Upper lobe of left lung (tissue), 6 donors: ENCODE measurements around the gene HIRA. TPM values are rescaled to one million over a fixed set of nuclear protein-coding genes. Genes with fewer than 3 reads are reported as not detected.

Experiments used
- ATAC-seq, 2 donors: fragments of 200-7000 bp; cut with Tn5 transposase; one replicate each; pipeline ENCODE4 v1.9.1; 2022; ENCODE audit warnings: mild to moderate bottlenecking in 2 of 2, moderate library complexity in 2 of 2; ENCODE audit not compliant: low FRiP score in 2 of 2
- DNase-seq, 2 donors: peaks; one replicate each; pipeline ENCODE4 v3.0.0-alpha.2; 2019 to 2020
- H3K27ac ChIP-seq, 4 donors: fragments of 200-600 bp; sonication (generic); one replicate each; pipeline ENCODE4 v1.5.1; 2016 to 2019
- H3K27me3 ChIP-seq, 4 donors: fragments of 200-600 bp; sonication (generic); one replicate each; pipeline ENCODE4 v1.5.1; 2017 to 2019
- H3K36me3 ChIP-seq, 4 donors: fragments of 200-600 bp; sonication (generic); one replicate each; pipeline ENCODE4 v1.5.1; 2016 to 2019
- H3K4me1 ChIP-seq, 4 donors: fragments of 200-600 bp; sonication (generic); one replicate each; pipeline ENCODE4 v1.5.1; 2018 to 2019
- H3K4me3 ChIP-seq, 4 donors: fragments of 200-600 bp; sonication (generic); one replicate each; pipeline ENCODE4 v1.5.1; 2017 to 2019; ENCODE audit warnings: mild to moderate bottlenecking in 2 of 4, moderate library complexity in 1 of 4
- H3K9me3 ChIP-seq, 4 donors: fragments of 200-600 bp; sonication (generic); one replicate each; pipeline ENCODE4 v1.5.1; 2018 to 2019
- CTCF ChIP-seq, 6 experiments: fragments of 450-650 bp in 4 of 6; fragments of 200-600 bp in 2 of 6; sonication (generic) in 2 of 6; IDR thresholded peaks; one replicate each; pipeline ENCODE4 v1.5.1; 2016 to 2019; ENCODE audit warnings: antibody characterized with exemption in 6 of 6
- EP300 ChIP-seq, 4 donors: sonication (generic); formaldehyde crosslinking; IDR thresholded peaks; one replicate each; pipeline ENCODE4 v1.5.1; 2017; ENCODE audit warnings: antibody characterized with exemption in 4 of 4, control low read depth in 2 of 4
- POLR2A ChIP-seq, 4 donors: fragments of 450-650 bp; IDR thresholded peaks; one replicate each; pipeline ENCODE4 v1.5.1; 2016 to 2017; ENCODE audit warnings: antibody characterized with exemption in 4 of 4, mild to moderate bottlenecking in 2 of 4
- POLR2AphosphoS5 ChIP-seq, 2 donors: sonication (generic); formaldehyde crosslinking; IDR thresholded peaks; one replicate each; pipeline ENCODE4 v1.5.1; 2017; ENCODE audit warnings: antibody characterized with exemption in 2 of 2
- WGBS, 2 donors: methylation state at CpG; one replicate each; pipeline ENCODE4 v1.1.5; 2017 to 2018; 5-methylcytosine and 5-hydroxymethylcytosine counted together
- total RNA-seq, 6 donors: library from RNA; depleted of rRNA in 4 of 6; stranded (reverse); fragments of >200 nt in 4 of 6; gene quantifications; one replicate each; pipeline versions ENCODE4 v1.1.0 to v1.2.1, GENCODE V29; 2016 to 2021
- donor health status: DM: no; HTN: no; CAD: no; lungs with moderate emphysema.
- donor health status: DM: no; HTN: yes; CAD: no; lungs with severe emphysema.

Gene HIRA
- total RNA-seq, 6 donors from 2014 or later, result 9.9 to 27.5 (median 22.1) TPM

DNA sequence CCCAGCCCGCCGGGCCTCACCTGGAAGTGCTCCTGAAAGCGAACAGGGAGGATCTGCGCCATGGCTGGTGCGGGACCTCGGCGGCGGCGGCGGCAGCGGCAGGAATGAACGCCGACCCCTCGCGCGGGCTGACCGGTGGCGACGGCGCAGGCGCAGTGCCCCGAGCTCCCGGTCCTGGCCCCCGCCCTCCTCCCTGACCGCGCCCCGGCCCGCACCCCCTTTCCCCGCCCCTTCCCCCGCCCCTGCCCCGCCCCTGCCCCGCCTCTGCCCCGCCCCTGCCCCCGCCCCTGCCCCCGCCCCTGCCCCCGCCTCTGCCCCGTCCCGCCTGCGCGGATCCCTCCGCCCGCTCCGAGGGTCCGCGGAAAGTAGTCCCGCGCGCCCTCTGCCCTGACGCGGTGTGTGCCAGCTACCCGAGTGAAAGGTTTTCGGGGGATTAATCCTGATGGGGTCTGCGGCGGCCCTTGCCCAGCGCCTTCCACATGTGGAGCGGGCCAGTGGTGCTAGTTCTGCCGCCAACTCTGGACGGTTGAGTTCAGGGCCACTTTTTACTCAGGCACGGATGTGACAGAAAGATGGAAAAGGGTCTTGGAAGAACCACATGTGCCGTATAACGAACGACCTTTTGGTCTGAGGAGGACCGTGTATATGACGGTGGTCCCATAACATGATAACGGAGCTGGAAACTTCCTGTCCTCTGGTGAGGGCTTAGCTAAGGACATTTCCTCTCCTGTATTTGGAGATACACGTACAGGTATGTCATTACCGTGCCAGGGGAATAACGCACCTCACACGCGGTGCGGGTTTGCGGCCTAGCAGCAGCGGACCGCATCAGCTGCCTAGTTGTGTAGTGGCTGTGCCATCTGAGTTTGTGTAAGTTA, 139.7 kb downstream of the HIRA start, which contains the start of gene CLTCL1:
Gene CLTCL1, minus strand, starts transcription at position 140 of the 878 bp plus-strand sequence. Its CDS starts 78 bp downstream, at position 62.
- peak; percentile 86 to 94 for ATAC-seq
- TF ChIP-seq POLR2AphosphoS5 (IDR thresholded peaks at IDR 0.05) (peak in 1 of 2 donors; percentile 48), CTCF (IDR thresholded peaks at IDR 0.05) (no peak), POLR2A (IDR thresholded peaks at IDR 0.05) (peak in 2 of 4 donors; percentile 51 to 75)
- WGBS, 2 donors, result 8% methylated on average over 16 to 47 of the region's 74 CpGs

GRCh38 chr22:19291218-19291579, 140.3 kb downstream of the HIRA start:
- TF ChIP-seq POLR2A (IDR thresholded peaks at IDR 0.05) (peak in 1 of 4 donors; percentile 44), POLR2AphosphoS5 (IDR thresholded peaks at IDR 0.05) (no peak)
- H3K4me1 ChIP-seq, result peaks cover 15 to 25% (median 19%) of the 10 kb centered on the region in 4 donors
- DNase-seq, result peak; percentile 29 to 90
- H3K4me3 ChIP-seq, result peak overlapping the region; percentile 88 to 99 (median 98)
- WGBS, 2 donors, result 1% methylated on average over 13 of the region's 41 CpGs; no CpG with 5 or more reads in 1 of the 2 donors
- H3K36me3 ChIP-seq, result no peaks in the 10 kb centered on the region
- H3K9me3 ChIP-seq, result no peaks in the 10 kb centered on the region
- ATAC-seq, result peak in 1 of 2 donors; percentile 62
- H3K27ac ChIP-seq, result peak overlapping the region; percentile 71 to 89 (median 84)
- no peaks in the 10 kb centered on the region for H3K27me3 ChIP-seq

More for the DNA sequence above, 139.7 kb downstream of the HIRA start, which contains the start of gene CLTCL1:
- no peaks in the 10 kb centered on the region for H3K27me3 ChIP-seq
- peak; percentile 89 to 97 for DNase-seq
- peak within 1 kb of the TSS; percentile 71 to 89 (median 84) for H3K27ac ChIP-seq
- H3K36me3 ChIP-seq, result no peaks in the 10 kb centered on the region
- peaks cover 15 to 25% (median 19%) of the 10 kb centered on the region in 4 donors for H3K4me1 ChIP-seq
- peak within 1 kb of the TSS; percentile 88 to 99 (median 98) for H3K4me3 ChIP-seq
- no peaks in the 10 kb centered on the region for H3K9me3 ChIP-seq

GRCh38 chr22:19290400-19291217, 140.9 kb downstream of the HIRA start:
- 27 to 36% methylated on average over 14 to 27 of the region's 27 CpGs for WGBS, 2 donors
- peak overlapping the region in 2 of 4 donors; percentile 87 to 89 for H3K27ac ChIP-seq

DNA sequence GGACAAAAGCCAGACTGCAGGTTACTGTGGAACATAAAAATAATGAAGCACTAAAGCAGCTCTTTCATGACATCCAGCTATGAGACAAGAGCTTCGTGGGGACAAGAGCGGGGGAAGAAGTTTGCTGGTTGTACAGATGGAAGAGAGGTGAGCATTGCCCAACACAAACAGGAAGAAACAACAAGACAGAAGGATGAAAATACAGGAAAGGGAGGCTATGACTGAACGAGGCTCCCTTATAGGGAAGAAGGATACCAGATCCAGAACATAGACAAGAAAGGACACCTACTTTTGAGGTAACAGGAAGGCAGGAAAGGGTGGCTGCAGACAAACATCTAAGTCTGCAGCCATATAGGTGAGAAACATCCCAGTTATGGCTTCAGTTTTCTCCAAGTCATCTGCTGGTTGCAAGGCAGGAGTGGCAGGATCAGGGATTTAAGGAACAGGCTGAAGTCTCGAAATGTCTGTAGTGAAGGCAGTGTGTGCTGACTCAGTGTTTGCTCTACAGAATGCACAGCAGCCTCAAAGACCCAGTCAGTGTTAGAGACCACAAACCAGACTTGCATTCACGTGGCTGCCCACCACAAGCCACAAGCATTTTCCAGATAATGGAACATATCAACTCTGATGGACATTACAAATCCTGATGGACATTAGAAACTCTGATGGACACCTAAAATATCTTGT, 141.9 kb downstream of the HIRA start:
- H3K36me3 ChIP-seq, result no peaks in the 10 kb centered on the region
- TF ChIP-seq POLR2AphosphoS5 (IDR thresholded peaks at IDR 0.05) (no peak), POLR2A (IDR thresholded peaks at IDR 0.05) (no peak), EP300 (IDR thresholded peaks at IDR 0.05) (no peak), CTCF (IDR thresholded peaks at IDR 0.05) (no peak)
- no peaks in the 10 kb centered on the region for H3K9me3 ChIP-seq
- DNase-seq, result no peak
- H3K27ac ChIP-seq, result no peak overlapping the region
- H3K27me3 ChIP-seq, result no peaks in the 10 kb centered on the region
- 68 to 76% methylated on average over 4 to 5 of the region's 5 CpGs for WGBS, 2 donors
- no peak for ATAC-seq
- no peak overlapping the region for H3K4me3 ChIP-seq
- peaks cover 15 to 25% (median 19%) of the 10 kb centered on the region in 4 donors for H3K4me1 ChIP-seq

More at GRCh38 chr22:19290400-19291217, 140.9 kb downstream of the HIRA start:
- Histone ChIP-seq H3K36me3 (no peaks in the 10 kb centered on the region), H3K9me3 (no peaks in the 10 kb centered on the region), H3K4me1 (peaks cover 15 to 25% (median 19%) of the 10 kb centered on the region in 4 donors), H3K4me3 (peak overlapping the region; percentile 88 to 99 (median 98)), H3K27me3 (no peaks in the 10 kb centered on the region)
- ATAC-seq, result peak in 1 of 2 donors; percentile 32
- TF ChIP-seq CTCF (IDR thresholded peaks at IDR 0.05), result no peak
- TF ChIP-seq POLR2AphosphoS5 (IDR thresholded peaks at IDR 0.05), result no peak
- TF ChIP-seq EP300 (IDR thresholded peaks at IDR 0.05), result no peak
- TF ChIP-seq POLR2A (IDR thresholded peaks at IDR 0.05), result no peak
- DNase-seq, result peak in 1 of 2 donors; percentile 84
